ENCODE measurements around the gene LRIG1. TPM values are rescaled to one million over a fixed set of nuclear protein-coding genes. Genes with fewer than 3 reads are reported as not detected.

Gene LRIG1
- total and polyA plus RNA-seq, 9 of the 15 experiments (the other 6 are each of a cell fraction or from before 2014, with no cell fraction given) = 0.05 to 0.38 (median 0.13) TPM; not detected in 3

GRCh38 chr3:66354001-66354400 lies 146.8 kb downstream of the LRIG1 start:
- Histone ChIP-seq H3K27ac (ENCODE audit: extremely low read depth, low read depth, low read length) (no peak overlapping the region), H3K79me2 (ENCODE audit: control insufficient read depth, insufficient read depth, low read length) (no peaks in the 10 kb centered on the region), H3K36me3 (ENCODE audit: control insufficient read depth, insufficient read depth, low read length) (no peaks in the 10 kb centered on the region), H3K9me1 (ENCODE audit: control insufficient read depth, insufficient read depth, low read length) (no peaks in the 10 kb centered on the region), H3K9me3 (replicated peaks; ENCODE audit: control insufficient read depth, insufficient read depth, low read depth, low read length) (no peaks in the 10 kb centered on the region), H3K27me3 (ENCODE audit: control insufficient read depth in 2 of 2, insufficient read depth in 2 of 2, low read length in 2 of 2) (no peaks in the 10 kb centered on the region), H3K4me3 (no peak overlapping the region), H3K4me1 (replicated peaks in 1 of 2; ENCODE audit: control insufficient read depth in 2 of 2, insufficient read depth in 2 of 2, low read length in 2 of 2) (no peaks in the 10 kb centered on the region), H3K4me2 (ENCODE audit: insufficient read depth, low read length) (no peak overlapping the region), H4K20me1 (replicated peaks; ENCODE audit: control insufficient read depth, insufficient read depth, low read length) (no peaks in the 10 kb centered on the region; the same call in 1 of the 2 replicates), H2AFZ (ENCODE audit: low read depth, low read length) (no peak overlapping the region), H3K9ac (ENCODE audit: insufficient read depth in 1 of 2, low read depth in 2 of 2, low read length in 2 of 2) (no peak overlapping the region)
- BruUV-seq (replicated peaks) = no TSS peak
- CTCF ChIA-PET (ENCODE audit: low intra/inter-chr PET ratio) = no interaction called here
- 54% methylated on average over 2 of the region's 2 CpGs for WGBS (ENCODE audit: insufficient coverage, low coverage, missing lambda C conversion rate)
- TF ChIP-seq NFIX (CRISPR knock-in tag; IDR thresholded peaks at IDR 0.05; ENCODE audit: low read depth) (no peak), ZNF140 (CRISPR knock-in tag; IDR thresholded peaks at IDR 0.05) (no peak)
- no peak for ATAC-seq
- in situ Hi-C loops (cut with MboI) (no loop called here), intact Hi-C loops (cut with micrococcal nuclease) (no loop called here)
- POLR2A ChIA-PET = interaction anchor here (1.2 kb wide), 1 partner anchor 11 kb away, joined by 3 read pairs; no protein-coding TSS in a partner anchor
- DNase-seq (ENCODE audit: extremely low read depth in 1 of 4, low spot score in 3 of 4) = no peak
- no peak for FAIRE-seq

GRCh38 chr3:66353530-66353929 lies 147.3 kb downstream of the LRIG1 start:
- Histone ChIP-seq H3K9ac (ENCODE audit: insufficient read depth in 1 of 2, low read depth in 2 of 2, low read length in 2 of 2) (no peak overlapping the region), H3K27ac (ENCODE audit: extremely low read depth, low read depth, low read length) (no peak overlapping the region), H3K79me2 (ENCODE audit: control insufficient read depth, insufficient read depth, low read length) (no peaks in the 10 kb centered on the region), H3K4me1 (replicated peaks in 1 of 2; ENCODE audit: control insufficient read depth in 2 of 2, insufficient read depth in 2 of 2, low read length in 2 of 2) (no peaks in the 10 kb centered on the region), H4K20me1 (replicated peaks; ENCODE audit: control insufficient read depth, insufficient read depth, low read length) (no peaks in the 10 kb centered on the region; the same call in 1 of the 2 replicates), H3K9me1 (ENCODE audit: control insufficient read depth, insufficient read depth, low read length) (no peaks in the 10 kb centered on the region), H2AFZ (ENCODE audit: low read depth, low read length) (no peak overlapping the region), H3K4me2 (ENCODE audit: insufficient read depth, low read length) (no peak overlapping the region), H3K9me3 (replicated peaks; ENCODE audit: control insufficient read depth, insufficient read depth, low read depth, low read length) (no peaks in the 10 kb centered on the region), H3K27me3 (ENCODE audit: control insufficient read depth in 2 of 2, insufficient read depth in 2 of 2, low read length in 2 of 2) (no peaks in the 10 kb centered on the region), H3K36me3 (ENCODE audit: control insufficient read depth, insufficient read depth, low read length) (no peaks in the 10 kb centered on the region), H3K4me3 (no peak overlapping the region)
- FAIRE-seq (no peak), ATAC-seq (no peak; the same call in 2 of the 3 replicates), DNase-seq (ENCODE audit: extremely low read depth in 1 of 4, low spot score in 3 of 4) (peak in 1 of 4 experiments; percentile 26)
- in situ Hi-C loops (cut with MboI) (no loop called here), intact Hi-C loops (cut with micrococcal nuclease) (no loop called here)
- TF ChIP-seq ZFPM2 (CRISPR knock-in tag; IDR thresholded peaks at IDR 0.05) (no peak), NR2C2 (CRISPR knock-in tag; IDR thresholded peaks at IDR 0.05) (no peak), NR2C2 (tag; IDR thresholded peaks at IDR 0.05) (0 out of 2 replicates have a peak, but pooled peaks have one; percentile 18)
- BruUV-seq (replicated peaks) = no TSS peak
- POLR2A ChIA-PET = interaction anchor here (0.6 kb wide), 1 partner anchor 475 kb away, joined by 3 read pairs; no protein-coding TSS in a partner anchor
- WGBS (ENCODE audit: insufficient coverage, low coverage, missing lambda C conversion rate) = 18% methylated on average over 5 of the region's 6 CpGs
- CTCF ChIA-PET (ENCODE audit: low intra/inter-chr PET ratio) = no interaction called here
